ENCODE measurements around the gene NOTUM.

NOTUM gene

DNA sequence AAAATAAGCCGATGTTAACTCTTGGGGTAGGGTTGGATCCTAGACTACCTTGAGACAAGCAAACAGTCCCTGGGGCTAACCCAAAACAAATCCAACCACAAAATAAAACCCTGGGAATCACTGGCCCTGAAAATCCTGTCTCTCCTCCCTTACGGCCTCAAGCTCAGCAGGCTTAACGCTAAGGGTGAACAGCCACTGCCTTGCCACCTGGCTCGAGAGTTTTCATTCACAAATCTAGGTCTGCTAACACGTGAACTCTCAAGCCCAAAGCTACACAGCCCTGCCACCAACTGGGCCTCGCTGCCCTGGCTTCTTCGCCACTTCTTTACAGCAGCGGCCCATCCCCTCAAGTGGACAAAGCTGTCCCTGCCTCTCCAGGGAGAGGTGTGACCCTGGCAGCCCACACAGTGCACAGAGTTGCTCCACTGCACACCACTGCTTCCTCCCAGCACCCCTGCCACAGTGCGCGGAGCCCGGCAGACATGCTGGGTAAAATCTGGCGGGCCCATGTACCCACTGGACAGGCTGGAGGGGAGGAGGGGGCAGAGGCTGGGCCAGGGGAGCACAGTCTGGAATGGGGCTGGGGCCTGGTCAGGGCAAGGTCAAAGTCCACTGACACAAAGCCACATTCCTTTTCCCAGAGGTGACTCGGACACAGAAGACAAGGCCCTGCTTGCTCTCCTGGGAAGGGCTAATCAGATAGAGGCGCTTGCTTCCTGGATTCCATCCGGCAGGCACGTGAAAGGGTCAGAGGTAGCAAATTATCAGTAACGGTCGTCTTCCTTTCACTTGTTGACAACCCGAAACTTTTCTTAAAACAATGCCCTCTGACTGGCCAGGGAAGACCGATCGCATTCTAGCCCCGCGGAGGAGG lies 50.8 kb downstream of the NOTUM start:
- no peak for DNase-seq (ENCODE audit: low read depth in 2 of 2)

- DNase-seq (ENCODE audit: low read depth in 2 of 2) = no peak
Measured at GRCh38 chr17:81909231-81909630, 51.8 kb downstream of the NOTUM start.

DNA sequence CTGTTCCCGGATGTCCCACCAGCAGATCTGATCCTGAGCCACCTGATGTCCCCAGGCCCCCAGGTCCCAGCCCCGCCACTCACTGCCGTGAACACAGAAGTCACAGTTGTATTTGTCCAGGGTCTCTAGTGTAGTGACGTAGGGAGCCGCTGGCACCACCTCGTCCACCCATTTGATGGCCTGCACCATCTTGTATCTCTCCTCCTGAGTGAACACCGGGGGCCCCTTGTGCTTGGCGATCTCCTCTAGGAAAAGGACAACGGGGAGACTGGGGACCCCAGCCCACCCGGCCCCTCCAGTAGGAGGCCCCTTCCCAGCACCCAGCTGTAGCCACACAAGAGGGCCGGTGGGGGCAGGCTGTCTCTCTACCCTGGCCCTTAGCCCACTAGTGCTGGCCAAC lies 52.2 kb downstream of the NOTUM start:
- no peak for DNase-seq (ENCODE audit: low read depth in 2 of 2)

GRCh38 chr17:81907219-81908145 lies 53.5 kb downstream of the NOTUM start:
- DNase-seq (ENCODE audit: low read depth in 2 of 2) = no peak

DNA sequence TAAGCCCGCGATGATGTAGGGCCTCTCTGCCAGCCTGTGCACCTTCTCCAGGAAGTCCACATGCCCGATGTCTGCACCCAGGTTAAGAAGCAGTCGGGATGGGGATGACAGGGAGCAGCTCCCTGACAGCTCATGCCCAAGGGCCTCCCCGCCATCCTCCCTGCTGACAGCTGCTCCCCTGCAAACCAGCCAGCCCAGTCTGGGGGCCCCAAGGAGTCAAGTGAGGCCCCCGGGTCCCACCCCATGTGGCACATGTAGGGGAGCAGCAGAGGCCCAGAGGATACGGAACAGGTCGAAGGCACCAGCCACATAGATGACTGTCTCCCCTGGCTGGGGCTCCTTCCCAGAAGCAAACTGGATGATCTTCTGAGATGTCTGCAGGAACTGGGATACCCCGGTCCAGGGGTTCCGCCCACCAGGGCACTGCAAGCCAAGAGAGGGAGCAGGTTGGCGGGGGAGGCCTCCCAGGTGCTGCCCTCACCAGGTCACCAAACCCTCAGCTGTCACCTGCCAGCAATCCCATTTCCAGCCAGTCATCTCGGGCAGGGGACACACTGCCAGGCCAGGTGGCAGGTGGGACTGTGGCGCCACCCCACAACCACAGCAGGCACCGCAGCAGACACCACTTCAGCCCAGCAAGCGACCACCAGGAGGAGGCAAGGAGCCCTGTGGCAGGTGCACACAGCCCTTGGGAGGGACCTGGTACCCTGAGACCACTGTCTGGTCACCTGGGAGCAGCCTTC lies 54.3 kb downstream of the NOTUM start:
- DNase-seq (ENCODE audit: low read depth in 2 of 2) = no peak

DNA sequence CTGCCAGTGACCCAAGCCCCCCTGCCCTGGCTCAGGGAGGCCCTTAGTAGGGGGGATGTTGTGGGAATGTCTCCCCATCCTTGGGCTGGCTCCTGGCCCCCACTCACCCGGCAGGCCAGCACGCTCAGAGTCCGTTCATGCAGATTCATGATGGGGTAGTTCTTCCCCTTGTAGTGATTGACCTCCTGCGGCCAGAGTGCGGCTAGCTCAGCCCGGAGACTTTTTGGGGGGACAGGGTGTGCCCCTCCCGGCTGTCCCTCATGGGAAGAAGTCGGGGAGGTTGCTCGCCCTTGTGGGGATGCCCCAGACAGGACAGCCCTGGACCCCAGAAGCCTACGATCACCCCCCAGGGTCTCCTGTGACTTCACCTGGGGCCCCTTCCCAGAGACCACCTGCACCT lies 55.0 kb downstream of the NOTUM start:
- DNase-seq (ENCODE audit: low read depth in 2 of 2) = no peak

DNA sequence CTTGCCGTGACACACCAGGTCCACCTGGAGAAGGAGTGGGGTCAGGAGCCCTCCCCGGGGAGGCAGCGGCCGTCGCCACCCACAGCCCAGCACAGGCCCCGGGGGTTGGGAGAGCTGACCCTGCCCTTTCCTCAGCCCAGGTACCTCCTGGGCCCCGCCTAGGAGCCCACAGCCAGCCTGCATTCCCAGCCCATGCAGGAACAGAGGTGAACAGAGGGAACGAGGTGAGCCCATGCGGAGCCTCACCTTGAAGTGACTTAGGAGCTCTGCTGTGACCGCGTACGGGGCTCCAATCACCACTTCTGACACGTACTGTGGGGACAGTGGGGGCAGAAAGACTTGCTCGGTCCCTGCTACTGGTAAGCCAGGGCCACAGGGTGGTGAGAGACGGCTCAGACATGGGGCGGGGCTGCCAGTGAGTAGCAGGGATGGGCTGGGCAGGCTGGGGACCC lies 55.5 kb downstream of the NOTUM start:
- DNase-seq (ENCODE audit: low read depth in 2 of 2) = no peak

- DNase-seq (ENCODE audit: low read depth in 2 of 2) = no peak
Measured at GRCh38 chr17:81904600-81905423, 56.2 kb downstream of the NOTUM start.

DNA sequence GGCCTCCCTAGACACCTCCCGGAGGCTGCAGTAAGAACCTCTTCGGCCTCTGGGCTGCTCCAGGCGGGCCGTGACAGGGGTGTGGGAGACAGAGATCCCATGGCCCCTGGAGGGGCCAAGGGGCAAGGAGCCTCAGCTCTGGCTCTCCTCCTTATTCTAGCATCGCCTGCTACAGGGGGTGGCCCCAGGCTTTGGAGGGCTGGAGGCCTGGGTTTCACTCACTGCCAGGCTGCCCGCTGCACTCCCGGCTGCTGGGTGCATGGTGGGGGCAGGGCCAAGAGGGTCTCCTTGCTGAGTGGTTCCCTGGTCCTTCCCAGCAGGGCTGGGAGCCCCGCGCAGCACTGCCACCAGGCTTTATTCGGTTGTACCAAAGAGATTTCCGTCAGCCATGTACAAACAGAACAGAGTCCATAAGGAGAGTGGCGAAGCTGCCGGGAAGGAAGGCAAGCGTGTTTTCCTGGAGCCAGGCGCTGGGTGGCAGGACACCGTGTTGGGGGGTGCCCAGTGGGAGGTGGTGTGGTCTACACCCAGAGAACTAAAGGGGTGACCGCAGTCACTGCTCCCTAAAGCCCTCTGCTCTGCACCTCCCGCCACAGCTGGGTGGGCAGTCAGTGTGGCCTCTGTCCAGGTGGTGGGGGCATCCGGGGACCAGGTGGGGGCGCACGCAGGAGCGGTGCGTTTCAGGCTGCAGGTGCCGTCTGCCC lies 56.9 kb downstream of the NOTUM start:
- DNase-seq (ENCODE audit: low read depth in 2 of 2) = no peak

DNA sequence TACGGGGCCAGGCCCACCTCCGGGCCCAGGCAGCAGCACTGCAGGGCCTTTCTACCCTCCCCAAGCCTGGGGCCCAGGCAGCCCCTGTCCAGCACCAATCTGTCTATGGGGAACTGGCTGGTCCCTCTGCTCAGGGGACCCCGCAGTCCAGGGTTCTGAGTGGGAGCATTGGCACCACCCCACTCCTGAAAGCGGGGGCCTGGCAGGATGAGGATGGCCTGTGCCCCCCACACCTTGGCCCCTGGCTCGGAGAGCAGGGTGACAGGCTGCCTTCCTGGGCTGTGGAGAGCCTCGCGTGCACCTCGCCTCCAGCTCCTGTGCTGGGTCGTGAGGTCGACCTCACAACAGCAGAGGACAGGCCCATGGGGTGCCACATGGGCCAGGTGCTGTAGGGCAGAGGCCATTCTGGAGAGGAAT lies 57.6 kb downstream of the NOTUM start:
- no peak for DNase-seq (ENCODE audit: low read depth in 2 of 2)

- no peak for DNase-seq (ENCODE audit: low read depth in 2 of 2)
Measured at GRCh38 chr17:81902653-81903414, 58.2 kb downstream of the NOTUM start.

Measured in stimulated activated CD8-positive, alpha-beta memory T cell treated with anti-CD3 and anti-CD28 coated beads, Interleukin-2, amount 100 ng/mL, for 48 hours (primary cell).